Osteocyte (in vitro differentiated cells): Measurements from ENCODE around the gene ANKRD22. TPM values are rescaled to one million over a fixed set of nuclear protein-coding genes. Genes with fewer than 3 reads are reported as not detected.

ENCODE experiments used
- DNase-seq: peaks from one replicate; pipeline ENCODE4 v3.0.0; 2021; ENCODE audit warnings: mixed read lengths; ENCODE audit not compliant: unreplicated experiment; ENCODE audit errors: extremely low spot score
- H3K27ac Mint-ChIP-seq: one replicate; pipeline ENCODE4 v1.8.0; 2021; ENCODE audit warnings: mild to moderate bottlenecking, mixed read lengths; ENCODE audit not compliant: unreplicated experiment
- H3K27me3 Mint-ChIP-seq: one replicate; pipeline ENCODE4 v1.8.0; 2021; ENCODE audit warnings: mixed read lengths; ENCODE audit not compliant: unreplicated experiment
- H3K36me3 Mint-ChIP-seq: one replicate; pipeline ENCODE4 v1.8.0; 2021; ENCODE audit warnings: mixed read lengths; ENCODE audit not compliant: unreplicated experiment
- H3K4me1 Mint-ChIP-seq: one replicate; pipeline ENCODE4 v1.8.0; 2021; ENCODE audit warnings: mixed read lengths; ENCODE audit not compliant: unreplicated experiment
- H3K4me3 Mint-ChIP-seq: one replicate; pipeline ENCODE4 v1.8.0; 2021; ENCODE audit warnings: mild to moderate bottlenecking, moderate library complexity, mixed read lengths; ENCODE audit not compliant: unreplicated experiment
- H3K9me3 Mint-ChIP-seq: one replicate; pipeline ENCODE4 v1.8.0; 2021; ENCODE audit warnings: mixed read lengths; ENCODE audit not compliant: unreplicated experiment
- CTCF ChIP-seq: fragments of 200-600 bp; sonication (generic); IDR thresholded peaks from 2 replicates; pipeline ENCODE4 v1.5.0; 2021; ENCODE audit warnings: antibody characterized with exemption, mild to moderate bottlenecking, moderate library complexity
- total RNA-seq: library from RNA; stranded (reverse); gene quantifications from 2 replicates; pipeline ENCODE4 v1.2.1, GENCODE V29; 2021

Gene ANKRD22
- total RNA-seq, 1 donor from 2014 or later: not detected

GRCh38 chr10:88848499-88848898, 3.1 kb downstream of the ANKRD22 start:
- no peak for DNase-seq
- no peak for TF ChIP-seq CTCF
- Mint-ChIP-seq H3K36me3 (no peaks in the 10 kb centered on the region), H3K4me1 (peaks cover 8% of the 10 kb centered on the region), H3K27ac (no peak overlapping the region), H3K4me3 (no peak overlapping the region), H3K9me3 (no peaks in the 10 kb centered on the region), H3K27me3 (peaks cover 15% of the 10 kb centered on the region)

DNA sequence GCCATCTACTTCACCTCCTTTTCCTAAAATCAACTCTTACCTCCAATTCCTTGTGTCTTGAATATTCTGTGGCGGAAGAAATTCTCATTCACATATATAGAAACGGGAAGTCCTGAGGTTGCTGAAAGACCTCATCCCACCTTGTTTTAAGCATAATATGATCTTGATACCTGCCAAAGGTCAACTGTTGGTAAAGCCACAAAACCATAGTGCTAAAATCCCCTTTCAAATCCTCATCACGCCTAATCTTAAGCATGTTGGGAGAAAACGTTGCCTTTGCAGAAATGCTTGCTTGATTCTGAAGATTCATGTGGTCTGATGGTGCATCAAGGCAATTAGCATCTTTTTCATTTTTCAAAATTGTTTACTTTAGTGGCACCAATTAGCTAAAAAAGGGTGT, 8.5 kb downstream of the ANKRD22 start:
- no peak for TF ChIP-seq CTCF
- Mint-ChIP-seq H3K4me1 (peaks cover 8% of the 10 kb centered on the region), H3K36me3 (no peaks in the 10 kb centered on the region), H3K4me3 (no peak overlapping the region), H3K27me3 (peaks cover 20% of the 10 kb centered on the region), H3K27ac (no peak overlapping the region), H3K9me3 (no peaks in the 10 kb centered on the region)
- DNase-seq: no peak

GRCh38 chr10:88841316-88842111, 10.1 kb downstream of the ANKRD22 start:
- no peaks in the 10 kb centered on the region for H3K9me3 Mint-ChIP-seq
- H3K4me3 Mint-ChIP-seq: no peak overlapping the region
- H3K4me1 Mint-ChIP-seq: peaks cover 8% of the 10 kb centered on the region
- no peaks in the 10 kb centered on the region for H3K36me3 Mint-ChIP-seq
- H3K27ac Mint-ChIP-seq: no peak overlapping the region
- no peak for DNase-seq
- no peak for TF ChIP-seq CTCF
- H3K27me3 Mint-ChIP-seq: peaks cover 20% of the 10 kb centered on the region

- H3K9me3 Mint-ChIP-seq: no peaks in the 10 kb centered on the region
- peaks cover 20% of the 10 kb centered on the region for H3K27me3 Mint-ChIP-seq
- H3K27ac Mint-ChIP-seq: no peak overlapping the region
- peaks cover 8% of the 10 kb centered on the region for H3K4me1 Mint-ChIP-seq
- TF ChIP-seq CTCF: no peak
- DNase-seq: no peak
- H3K4me3 Mint-ChIP-seq: no peak overlapping the region
- H3K36me3 Mint-ChIP-seq: no peaks in the 10 kb centered on the region
Observed at GRCh38 chr10:88840881-88841280, 10.8 kb downstream of the ANKRD22 start.

- no peak overlapping the region for H3K4me3 Mint-ChIP-seq
- H3K27me3 Mint-ChIP-seq: peaks cover 14% of the 10 kb centered on the region
- H3K36me3 Mint-ChIP-seq: no peaks in the 10 kb centered on the region
- TF ChIP-seq CTCF: no peak
- no peak for DNase-seq
- H3K4me1 Mint-ChIP-seq: peaks cover 8% of the 10 kb centered on the region
- peak overlapping the region; percentile 2 for H3K27ac Mint-ChIP-seq
- no peaks in the 10 kb centered on the region for H3K9me3 Mint-ChIP-seq
Observed at GRCh38 chr10:88840104-88840503, 11.5 kb downstream of the ANKRD22 start.
